HCT116 (cell line): ENCODE data around the gene ERG. TPM values are rescaled to one million over a fixed set of nuclear protein-coding genes. Genes with fewer than 3 reads are reported as not detected.

ENCODE experiments used
- total RNA-seq: library from RNA; stranded (reverse); gene quantifications from one replicate; pipeline ENCODE4 v1.2.1, GENCODE V29; 2021; ENCODE audit not compliant: unreplicated experiment

Gene ERG
- total RNA-seq, 1 experiment from 2014 or later: 0.17 TPM

Other genes with a start within 250 kb of the ERG start
- gene KCNJ15, start 241.5 kb downstream of the ERG start, total RNA-seq: not detected